ENCODE results near the gene MRPL40. TPM values are rescaled to one million over a fixed set of nuclear protein-coding genes. Genes with fewer than 3 reads are reported as not detected.
A peak's percentile ranks its signal among the peaks of the same experiment; 100 is the strongest.

MRPL40 gene
- total and polyA plus RNA-seq, 10 of the 15 experiments (the other 5 are each of a cell fraction or from before 2014, with no cell fraction given), result 41.2 to 207 (median 69.1) TPM

- TF ChIP-seq, protein P1, sequence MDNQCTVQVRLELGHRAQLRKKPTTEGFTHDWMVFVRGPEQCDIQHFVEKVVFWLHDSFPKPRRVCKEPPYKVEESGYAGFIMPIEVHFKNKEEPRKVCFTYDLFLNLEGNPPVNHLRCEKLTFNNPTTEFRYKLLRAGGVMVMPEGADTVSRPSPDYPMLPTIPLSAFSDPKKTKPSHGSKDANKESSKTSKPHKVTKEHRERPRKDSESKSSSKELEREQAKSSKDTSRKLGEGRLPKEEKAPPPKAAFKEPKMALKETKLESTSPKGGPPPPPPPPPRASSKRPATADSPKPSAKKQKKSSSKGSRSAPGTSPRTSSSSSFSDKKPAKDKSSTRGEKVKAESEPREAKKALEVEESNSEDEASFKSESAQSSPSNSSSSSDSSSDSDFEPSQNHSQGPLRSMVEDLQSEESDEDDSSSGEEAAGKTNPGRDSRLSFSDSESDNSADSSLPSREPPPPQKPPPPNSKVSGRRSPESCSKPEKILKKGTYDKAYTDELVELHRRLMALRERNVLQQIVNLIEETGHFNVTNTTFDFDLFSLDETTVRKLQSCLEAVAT (IDR thresholded peaks at IDR 0.05), result no peak
- TF ChIP-seq POLR2A (IDR thresholded peaks at IDR 0.05; ENCODE audit: low read depth, low read length), result 0 out of 2 replicates have a peak, but pooled peaks have one; percentile 24
- no peaks in the 10 kb centered on the region; the same call in 1 of the 2 replicates for H4K20me1 ChIP-seq (ENCODE audit: control insufficient read depth, insufficient read depth)
- H2AFZ ChIP-seq (ENCODE audit: control insufficient read depth, low read depth, low read length), result no peak overlapping the region
- no peaks in the 10 kb centered on the region for H3K9me3 ChIP-seq (replicated peaks; ENCODE audit: control insufficient read depth, insufficient read depth, low read length)
- no peak overlapping the region for H3K9ac ChIP-seq (ENCODE audit: control insufficient read depth, insufficient read depth, low read length)
- no peak for ATAC-seq
- FAIRE-seq, result no peak
- in situ Hi-C loops (cut with MboI), result no loop called here
- POLR2A ChIA-PET, result no interaction called here
- 95% methylated on average over 14 of the region's 14 CpGs for WGBS (ENCODE audit: insufficient coverage, insufficient replicate concordance, low lambda C conversion rate, missing lambda C conversion rate)
- CTCF ChIA-PET, result interaction anchor here (1.0 kb wide), 1 partner anchor 93 kb away, joined by 3 read pairs; no protein-coding TSS in a partner anchor
- DNase-seq (ENCODE audit: low read depth, low spot score), result no peak
- no peaks in the 10 kb centered on the region for H3K27me3 ChIP-seq (replicated peaks in 1 of 2; ENCODE audit: control insufficient read depth in 2 of 2, insufficient read depth in 2 of 2, low read length in 1 of 2)
- intact Hi-C loops (cut with micrococcal nuclease; ENCODE audit: unreplicated experiment), result no loop called here
- H3K79me2 ChIP-seq (ENCODE audit: control insufficient read depth, insufficient read depth, low read length), result no peaks in the 10 kb centered on the region
- RAD21 ChIA-PET (ENCODE audit: unreplicated experiment), result no interaction called here
- H3K4me3 ChIP-seq, result no peak overlapping the region
- no peak overlapping the region for H3K4me2 ChIP-seq (ENCODE audit: control insufficient read depth, insufficient read depth)
- H3K36me3 ChIP-seq (ENCODE audit: control insufficient read depth in 2 of 2, insufficient read depth in 2 of 2, low read length in 1 of 2), result peaks cover 26 to 33% of the 10 kb centered on the region in 2 experiments
- H3K27ac ChIP-seq (ENCODE audit: control insufficient read depth, insufficient read depth), result no peak overlapping the region
- BruUV-seq (replicated peaks), result no TSS peak
- SMC1A ChIA-PET (ENCODE audit: uncharacterized antibody, unreplicated experiment), result no interaction called here
- no peaks in the 10 kb centered on the region for H3K4me1 ChIP-seq (ENCODE audit: control insufficient read depth, insufficient read depth, low read length)
Measured at GRCh38 chr22:19385221-19385906, 47.0 kb upstream of the MRPL40 start.

- Histone ChIP-seq H3K4me2 (ENCODE audit: control insufficient read depth, insufficient read depth) (no peak overlapping the region), H3K9ac (ENCODE audit: control insufficient read depth, insufficient read depth, low read length) (no peak overlapping the region), H3K27me3 (replicated peaks in 1 of 2; ENCODE audit: control insufficient read depth in 2 of 2, insufficient read depth in 2 of 2, low read length in 1 of 2) (no peaks in the 10 kb centered on the region), H3K4me3 (no peak overlapping the region), H2AFZ (ENCODE audit: control insufficient read depth, low read depth, low read length) (no peak overlapping the region), H3K79me2 (ENCODE audit: control insufficient read depth, insufficient read depth, low read length) (no peaks in the 10 kb centered on the region), H3K27ac (ENCODE audit: control insufficient read depth, insufficient read depth) (no peak overlapping the region), H3K4me1 (ENCODE audit: control insufficient read depth, insufficient read depth, low read length) (no peaks in the 10 kb centered on the region), H3K36me3 (ENCODE audit: control insufficient read depth in 2 of 2, insufficient read depth in 2 of 2, low read length in 1 of 2) (peaks cover 26 to 33% of the 10 kb centered on the region in 2 experiments), H3K9me3 (replicated peaks; ENCODE audit: control insufficient read depth, insufficient read depth, low read length) (no peaks in the 10 kb centered on the region), H4K20me1 (ENCODE audit: control insufficient read depth, insufficient read depth) (no peaks in the 10 kb centered on the region; the same call in 1 of the 2 replicates)
- TF ChIP-seq, protein P1 (IDR thresholded peaks at IDR 0.05), result no peak
- WGBS (ENCODE audit: insufficient coverage, insufficient replicate concordance, low lambda C conversion rate, missing lambda C conversion rate), result 96% methylated on average over 2 of the region's 2 CpGs
- FAIRE-seq, result no peak
- in situ Hi-C loops (cut with MboI), result no loop called here
- no peak for DNase-seq (ENCODE audit: low read depth, low spot score)
- ChIA-PET CTCF (interaction anchor here (1.0 kb wide), 1 partner anchor 92 kb away, joined by 3 read pairs; no protein-coding TSS in a partner anchor), POLR2A (no interaction called here), SMC1A (ENCODE audit: uncharacterized antibody, unreplicated experiment) (no interaction called here), RAD21 (ENCODE audit: unreplicated experiment) (no interaction called here)
- intact Hi-C loops (cut with micrococcal nuclease; ENCODE audit: unreplicated experiment), result no loop called here
- no peak for ATAC-seq
- BruUV-seq (replicated peaks), result no TSS peak
Measured at GRCh38 chr22:19386248-19386647, 46.1 kb upstream of the MRPL40 start.
